DOHH2 (cell line): Measurements from ENCODE around the gene IL10.

Source experiments
- H3F3A ChIP-seq: fragments of 200-600 bp; sonication (generic), shearing (Covaris generic); 2 replicates; pipeline ENCODE4 v1.6.0; 2016; ENCODE audit warnings: antibody characterized with exemption, mild to moderate bottlenecking; ENCODE audit not compliant: control insufficient read depth, insufficient read depth
- H3K27ac ChIP-seq: fragments of 200-600 bp; sonication (generic); 2 replicates; pipeline ENCODE4 v1.5.1; 2014; ENCODE audit warnings: low read depth, mild to moderate bottlenecking, low read length, moderate library complexity
- H3K27me3 ChIP-seq: fragments of 200-600 bp; sonication (generic); 2 replicates; pipeline ENCODE4 v1.6.1; 2014; ENCODE audit warnings: mild to moderate bottlenecking, low read length, mixed read lengths; ENCODE audit not compliant: control insufficient read depth
- H3K36me3 ChIP-seq: fragments of 200-600 bp; sonication (generic); 2 replicates; pipeline ENCODE4 v1.6.1; 2014; ENCODE audit warnings: mild to moderate bottlenecking, low read length, moderate library complexity, mixed read lengths; ENCODE audit not compliant: control insufficient read depth
- H3K4me1 ChIP-seq: fragments of 200-600 bp; sonication (generic); 2 replicates; pipeline ENCODE4 v1.6.1; 2014; ENCODE audit warnings: mild to moderate bottlenecking, low read length, mixed read lengths; ENCODE audit not compliant: control insufficient read depth
- H3K4me2 ChIP-seq: fragments of 200-600 bp; sonication (generic); 2 replicates; pipeline ENCODE4 v1.6.0; 2014; ENCODE audit warnings: mild to moderate bottlenecking, low read length, moderate library complexity
- H3K4me3 ChIP-seq: fragments of 200-600 bp; sonication (generic); 2 replicates; pipeline ENCODE4 v1.5.1; 2014; ENCODE audit warnings: mild to moderate bottlenecking, low read length, mixed read lengths
- H3K79me2 ChIP-seq: fragments of 200-600 bp; sonication (generic); 2 replicates; pipeline ENCODE4 v1.6.1; 2014; ENCODE audit warnings: mild to moderate bottlenecking, low read length, mixed read lengths; ENCODE audit not compliant: control insufficient read depth
- H3K9me2 ChIP-seq: fragments of 200-600 bp; sonication (generic); replicated peaks from 2 replicates; pipeline ENCODE4 v1.6.1; 2014; ENCODE audit warnings: mild to moderate bottlenecking, low read length, mixed read lengths; ENCODE audit not compliant: control insufficient read depth
- H3K9me3 ChIP-seq: fragments of 200-600 bp; sonication (generic); 2 replicates; pipeline ENCODE4 v1.6.1; 2014; ENCODE audit warnings: antibody characterized with exemption, low read length, mixed read lengths; ENCODE audit not compliant: control insufficient read depth, insufficient read depth
- H4K20me1 ChIP-seq: fragments of 200-600 bp; sonication (generic); 2 replicates; pipeline ENCODE4 v1.6.0; 2014; ENCODE audit warnings: low read depth, mild to moderate bottlenecking, antibody characterized with exemption, low read length, moderate library complexity; ENCODE audit not compliant: control insufficient read depth, insufficient read depth
- EZH2phosphoT487 ChIP-seq: fragments of 200-600 bp; sonication (generic); IDR thresholded peaks from 2 replicates; pipeline ENCODE4 v1.6.1; 2017; ENCODE audit warnings: borderline replicate concordance, mild to moderate bottlenecking, antibody characterized with exemption, low read length, moderate library complexity, mixed read lengths
- TF ChIP-seq, protein P1 (sequence below): fragments of 200-600 bp; sonication (generic); IDR thresholded peaks from one replicate; pipeline ENCODE4 v1.5.1; 2014; ENCODE audit warnings: antibody characterized with exemption, mild to moderate bottlenecking, low read depth, low read length; ENCODE audit not compliant: poor library complexity, severe bottlenecking

Gene IL10

GRCh38 chr1:206805357-206805756 lies 33.1 kb upstream of the IL10 start:
- Histone ChIP-seq H3K27ac (no peak overlapping the region), H3K79me2 (no peaks in the 10 kb centered on the region), H4K20me1 (no peaks in the 10 kb centered on the region), H3K36me3 (no peaks in the 10 kb centered on the region), H3K27me3 (peaks cover 49% of the 10 kb centered on the region), H3K9me2 (no peaks in the 10 kb centered on the region), H3K4me2 (no peak overlapping the region), H3K4me3 (no peak overlapping the region), H3K9me3 (no peaks in the 10 kb centered on the region), H3F3A (no peaks in the 10 kb centered on the region), H3K4me1 (peaks cover 5% of the 10 kb centered on the region)
- TF ChIP-seq, protein P1, sequence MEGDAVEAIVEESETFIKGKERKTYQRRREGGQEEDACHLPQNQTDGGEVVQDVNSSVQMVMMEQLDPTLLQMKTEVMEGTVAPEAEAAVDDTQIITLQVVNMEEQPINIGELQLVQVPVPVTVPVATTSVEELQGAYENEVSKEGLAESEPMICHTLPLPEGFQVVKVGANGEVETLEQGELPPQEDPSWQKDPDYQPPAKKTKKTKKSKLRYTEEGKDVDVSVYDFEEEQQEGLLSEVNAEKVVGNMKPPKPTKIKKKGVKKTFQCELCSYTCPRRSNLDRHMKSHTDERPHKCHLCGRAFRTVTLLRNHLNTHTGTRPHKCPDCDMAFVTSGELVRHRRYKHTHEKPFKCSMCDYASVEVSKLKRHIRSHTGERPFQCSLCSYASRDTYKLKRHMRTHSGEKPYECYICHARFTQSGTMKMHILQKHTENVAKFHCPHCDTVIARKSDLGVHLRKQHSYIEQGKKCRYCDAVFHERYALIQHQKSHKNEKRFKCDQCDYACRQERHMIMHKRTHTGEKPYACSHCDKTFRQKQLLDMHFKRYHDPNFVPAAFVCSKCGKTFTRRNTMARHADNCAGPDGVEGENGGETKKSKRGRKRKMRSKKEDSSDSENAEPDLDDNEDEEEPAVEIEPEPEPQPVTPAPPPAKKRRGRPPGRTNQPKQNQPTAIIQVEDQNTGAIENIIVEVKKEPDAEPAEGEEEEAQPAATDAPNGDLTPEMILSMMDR, result no peak
- TF ChIP-seq EZH2phosphoT487, result no peak

GRCh38 chr1:206804156-206804737 lies 32.0 kb upstream of the IL10 start:
- TF ChIP-seq, protein P1, result no peak
- no peak for TF ChIP-seq EZH2phosphoT487
- Histone ChIP-seq H3K9me3 (no peaks in the 10 kb centered on the region), H3F3A (no peaks in the 10 kb centered on the region), H3K4me2 (no peak overlapping the region), H4K20me1 (no peaks in the 10 kb centered on the region), H3K36me3 (no peaks in the 10 kb centered on the region), H3K27ac (no peak overlapping the region), H3K9me2 (no peaks in the 10 kb centered on the region), H3K4me1 (peaks cover 5% of the 10 kb centered on the region), H3K27me3 (peaks cover 56% of the 10 kb centered on the region), H3K4me3 (no peak overlapping the region), H3K79me2 (no peaks in the 10 kb centered on the region)

DNA sequence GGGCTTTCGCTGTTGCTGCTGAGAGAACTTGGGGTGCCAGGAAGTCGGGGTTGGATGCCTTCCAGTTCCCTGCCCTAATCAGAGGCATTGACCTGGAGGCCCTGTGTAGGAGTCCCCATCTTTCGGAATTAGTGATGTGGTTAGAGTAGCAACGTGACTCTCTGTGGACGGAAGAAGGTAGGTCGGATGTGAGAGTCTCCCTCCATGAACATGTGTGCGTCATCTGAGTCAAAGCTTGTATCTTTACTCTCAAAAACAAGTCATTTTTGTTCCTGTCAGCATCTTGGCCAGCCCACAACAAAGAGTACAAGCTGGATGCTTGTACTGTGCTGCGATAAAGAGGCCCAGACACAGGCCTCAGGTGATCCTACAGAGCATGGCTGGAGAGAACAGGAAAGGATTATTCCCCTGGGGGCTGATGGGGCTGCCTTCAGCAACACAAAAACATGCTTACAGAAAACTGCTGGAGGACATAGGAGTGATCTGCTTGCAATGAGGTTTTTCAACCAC lies 31.0 kb upstream of the IL10 start:
- Histone ChIP-seq H4K20me1 (no peaks in the 10 kb centered on the region), H3K4me1 (peaks cover 5% of the 10 kb centered on the region), H3K9me3 (no peaks in the 10 kb centered on the region), H3K4me2 (no peak overlapping the region), H3K27me3 (peaks cover 60% of the 10 kb centered on the region), H3K9me2 (no peaks in the 10 kb centered on the region), H3K27ac (no peak overlapping the region), H3K36me3 (no peaks in the 10 kb centered on the region), H3F3A (no peaks in the 10 kb centered on the region), H3K4me3 (no peak overlapping the region), H3K79me2 (no peaks in the 10 kb centered on the region)
- TF ChIP-seq, protein P1, result no peak
- no peak for TF ChIP-seq EZH2phosphoT487
